IgD-negative memory B cell (primary cell): ENCODE results near the gene ZG16B. TPM values are rescaled to one million over a fixed set of nuclear protein-coding genes. Genes with fewer than 3 reads are reported as not detected.

Experiments used
- H3K27ac Mint-ChIP-seq, 3 donors: one replicate each; pipeline ENCODE4 v1.8.0; 2020 to 2022; ENCODE audit warnings: mild to moderate bottlenecking in 3 of 3, mixed read lengths in 3 of 3, moderate library complexity in 1 of 3
- H3K27me3 Mint-ChIP-seq: one replicate; pipeline ENCODE4 v1.8.0; 2021; ENCODE audit warnings: mixed read lengths
- H3K36me3 Mint-ChIP-seq: one replicate; pipeline ENCODE4 v1.8.0; 2020; ENCODE audit warnings: mild to moderate bottlenecking, mixed read lengths
- H3K4me1 Mint-ChIP-seq, 3 donors: one replicate each; pipeline ENCODE4 v1.8.0; 2020 to 2022; ENCODE audit warnings: mixed read lengths in 3 of 3, mild to moderate bottlenecking in 1 of 3
- H3K4me3 Mint-ChIP-seq, 4 donors: one replicate each; pipeline ENCODE4 v1.8.0; 2020 to 2022; ENCODE audit warnings: mild to moderate bottlenecking in 4 of 4, mixed read lengths in 4 of 4, moderate library complexity in 3 of 4
- H3K9me3 Mint-ChIP-seq, 3 donors: one replicate each; pipeline ENCODE4 v1.8.0; 2020 to 2021; ENCODE audit warnings: mixed read lengths in 3 of 3, mild to moderate bottlenecking in 1 of 3
- polyA plus RNA-seq: library from polyadenylated mRNA; unstranded; fragments of 300-500 nt; fragmentation: Illumina TruSeq; gene quantifications from one replicate; pipeline ENCODE4 v1.2.3, GENCODE V29; 2021

The ZG16B gene, protein sequence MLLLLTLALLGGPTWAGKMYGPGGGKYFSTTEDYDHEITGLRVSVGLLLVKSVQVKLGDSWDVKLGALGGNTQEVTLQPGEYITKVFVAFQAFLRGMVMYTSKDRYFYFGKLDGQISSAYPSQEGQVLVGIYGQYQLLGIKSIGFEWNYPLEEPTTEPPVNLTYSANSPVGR
- polyA plus RNA-seq = not detected

GRCh38 chr16:2829501-2830354 lies at the start of gene ZG16B:
TSS of gene ZG16B (plus strand) at chr16:2830303. CDS start at chr16:2830442, 139 bp downstream.
- peak within 1 kb of the TSS in 1 of 4 donors; percentile 20 for H3K4me3 Mint-ChIP-seq
- H3K36me3 Mint-ChIP-seq = no peaks in the 10 kb centered on the region
- H3K9me3 Mint-ChIP-seq = no peaks in the 10 kb centered on the region
- peaks cover 16% of the 10 kb centered on the region for H3K27me3 Mint-ChIP-seq
- H3K27ac Mint-ChIP-seq = no peak within 1 kb of the TSS
- no peaks in the 10 kb centered on the region for H3K4me1 Mint-ChIP-seq

- H3K4me1 Mint-ChIP-seq = peaks cover 7 to 10% (median 8%) of the 10 kb centered on the region in 3 donors
- peak overlapping the region in 1 of 4 donors; percentile 73 for H3K4me3 Mint-ChIP-seq
- peak overlapping the region in 1 of 3 donors; percentile 48 for H3K27ac Mint-ChIP-seq
- no peaks in the 10 kb centered on the region for H3K9me3 Mint-ChIP-seq
- H3K27me3 Mint-ChIP-seq = peaks cover 3% of the 10 kb centered on the region
- no peaks in the 10 kb centered on the region for H3K36me3 Mint-ChIP-seq
Observed at GRCh38 chr16:2782583-2783351, 47.3 kb upstream of the ZG16B start.

- H3K27ac Mint-ChIP-seq = peak overlapping the region in 2 of 3 donors; percentile 48 to 57
- no peaks in the 10 kb centered on the region for H3K36me3 Mint-ChIP-seq
- H3K27me3 Mint-ChIP-seq = peaks cover 5% of the 10 kb centered on the region
- H3K4me1 Mint-ChIP-seq = peaks cover 0 to 1% (median 0%) of the 10 kb centered on the region in 3 donors
- peak overlapping the region in 3 of 4 donors; percentile 12 to 52 (median 41) for H3K4me3 Mint-ChIP-seq
- H3K9me3 Mint-ChIP-seq = no peaks in the 10 kb centered on the region
Observed at GRCh38 chr16:2783581-2784357, 46.3 kb upstream of the ZG16B start.

GRCh38 chr16:2784358-2785100 lies 45.6 kb upstream of the ZG16B start:
- no peak overlapping the region for H3K27ac Mint-ChIP-seq

GRCh38 chr16:2785101-2785991 lies 44.8 kb upstream of the ZG16B start:
- no peak overlapping the region for H3K27ac Mint-ChIP-seq
- no peaks in the 10 kb centered on the region for H3K4me1 Mint-ChIP-seq
- peak overlapping the region; percentile 60 to 91 (median 71) for H3K4me3 Mint-ChIP-seq
- H3K9me3 Mint-ChIP-seq = no peaks in the 10 kb centered on the region
- H3K27me3 Mint-ChIP-seq = peaks cover 13% of the 10 kb centered on the region
- no peaks in the 10 kb centered on the region for H3K36me3 Mint-ChIP-seq

More at GRCh38 chr16:2784358-2785100, 45.6 kb upstream of the ZG16B start:
- H3K27me3 Mint-ChIP-seq = peaks cover 9% of the 10 kb centered on the region
- H3K4me3 Mint-ChIP-seq = peak overlapping the region; percentile 60 to 91 (median 74)
- no peaks in the 10 kb centered on the region for H3K4me1 Mint-ChIP-seq
- H3K9me3 Mint-ChIP-seq = no peaks in the 10 kb centered on the region
- H3K36me3 Mint-ChIP-seq = no peaks in the 10 kb centered on the region

GRCh38 chr16:2786061-2786825 lies 43.9 kb upstream of the ZG16B start:
- H3K4me1 Mint-ChIP-seq = no peaks in the 10 kb centered on the region
- H3K36me3 Mint-ChIP-seq = no peaks in the 10 kb centered on the region
- no peak overlapping the region for H3K27ac Mint-ChIP-seq
- peak overlapping the region in 3 of 4 donors; percentile 30 to 68 (median 38) for H3K4me3 Mint-ChIP-seq
- no peaks in the 10 kb centered on the region for H3K9me3 Mint-ChIP-seq
- peaks cover 14% of the 10 kb centered on the region for H3K27me3 Mint-ChIP-seq

- H3K4me1 Mint-ChIP-seq = no peaks in the 10 kb centered on the region
- no peak overlapping the region for H3K4me3 Mint-ChIP-seq
- H3K36me3 Mint-ChIP-seq = no peaks in the 10 kb centered on the region
- peaks cover 17% of the 10 kb centered on the region for H3K27me3 Mint-ChIP-seq
- H3K9me3 Mint-ChIP-seq = no peaks in the 10 kb centered on the region
- no peak overlapping the region for H3K27ac Mint-ChIP-seq
Observed at GRCh38 chr16:2786826-2787151, 43.3 kb upstream of the ZG16B start.

GRCh38 chr16:2787406-2787805 lies 42.7 kb upstream of the ZG16B start, which contains the start of gene PRSS33:
TSS of gene PRSS33 (minus strand) at chr16:2787560. CDS start at chr16:2786547, 1,013 bp downstream.
- peak within 1 kb of the TSS in 2 of 4 donors; percentile 54 to 68 for H3K4me3 Mint-ChIP-seq
- H3K27me3 Mint-ChIP-seq = peaks cover 21% of the 10 kb centered on the region
- no peak within 1 kb of the TSS for H3K27ac Mint-ChIP-seq

DNA sequence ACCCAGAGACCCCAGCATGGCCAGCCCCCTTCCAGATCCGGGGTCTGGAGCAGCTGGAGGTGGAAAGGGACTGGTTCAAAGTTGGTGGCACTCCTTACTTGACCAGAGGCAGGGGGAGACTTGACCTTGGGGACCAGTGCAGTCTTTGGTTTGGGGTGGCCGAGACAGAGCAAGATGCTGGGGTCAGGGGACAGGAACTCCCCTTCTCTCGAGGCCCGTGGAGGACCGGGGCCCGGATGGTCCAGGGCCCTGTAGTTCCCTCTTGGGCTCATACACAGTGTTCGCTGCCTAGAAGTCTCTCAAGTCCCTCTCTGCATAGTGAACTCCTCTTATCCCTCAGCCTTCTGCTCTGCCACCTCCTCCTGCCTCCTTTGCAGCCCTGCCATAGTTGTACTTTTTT lies 42.1 kb upstream of the ZG16B start:
- H3K9me3 Mint-ChIP-seq = no peaks in the 10 kb centered on the region
- H3K4me3 Mint-ChIP-seq = peak overlapping the region in 1 of 4 donors; percentile 54
- H3K36me3 Mint-ChIP-seq = no peaks in the 10 kb centered on the region
- H3K4me1 Mint-ChIP-seq = no peaks in the 10 kb centered on the region
- H3K27ac Mint-ChIP-seq = no peak overlapping the region
- peaks cover 21% of the 10 kb centered on the region for H3K27me3 Mint-ChIP-seq

More at GRCh38 chr16:2787406-2787805, 42.7 kb upstream of the ZG16B start, which contains the start of gene PRSS33:
- Mint-ChIP-seq H3K4me1 (no peaks in the 10 kb centered on the region), H3K36me3 (no peaks in the 10 kb centered on the region), H3K9me3 (no peaks in the 10 kb centered on the region)

DNA sequence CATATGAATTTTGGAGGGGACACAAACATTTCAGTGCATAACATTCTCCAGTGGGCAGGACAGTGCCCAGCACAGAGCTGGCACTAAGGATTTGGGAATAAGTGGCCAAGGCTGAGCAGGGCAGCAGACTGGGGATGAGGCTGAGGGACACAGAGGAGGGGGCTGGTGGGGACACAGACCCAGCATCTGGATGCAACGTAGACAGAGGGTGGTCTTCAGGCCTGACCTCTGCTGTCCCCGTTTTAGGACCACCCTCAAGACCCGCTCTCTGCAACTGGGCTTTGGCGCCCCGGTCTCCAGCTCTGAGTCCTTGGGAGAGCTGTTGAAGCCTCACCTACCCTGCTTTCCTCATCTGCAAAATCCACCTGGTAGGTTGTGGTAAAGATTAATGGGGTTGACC lies 39.5 kb upstream of the ZG16B start:
- Mint-ChIP-seq H3K27ac (no peak overlapping the region), H3K4me3 (no peak overlapping the region), H3K9me3 (no peaks in the 10 kb centered on the region), H3K27me3 (peaks cover 24% of the 10 kb centered on the region), H3K4me1 (no peaks in the 10 kb centered on the region), H3K36me3 (no peaks in the 10 kb centered on the region)

DNA sequence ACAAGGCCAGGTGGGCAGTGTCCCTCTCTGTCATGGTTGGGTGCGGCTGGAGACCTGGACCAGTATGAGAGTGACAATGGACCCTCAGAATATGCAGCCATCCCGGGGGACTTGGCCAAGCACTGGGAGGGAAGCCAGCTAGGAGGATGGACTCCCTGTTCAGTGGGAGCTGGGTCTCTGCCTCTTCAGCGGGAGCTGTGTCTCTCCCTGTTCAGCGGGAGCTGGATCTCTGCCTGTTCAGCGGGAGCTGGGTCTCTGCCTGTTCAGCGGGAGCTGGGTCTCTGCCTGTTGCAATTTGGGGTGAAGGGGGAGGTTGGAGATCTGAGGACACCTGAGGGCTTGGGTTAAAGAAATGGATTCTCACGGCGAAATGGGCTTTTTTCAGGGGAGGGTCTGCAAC lies 38.9 kb upstream of the ZG16B start:
- no peaks in the 10 kb centered on the region for H3K36me3 Mint-ChIP-seq
- H3K27ac Mint-ChIP-seq = no peak overlapping the region
- H3K4me1 Mint-ChIP-seq = no peaks in the 10 kb centered on the region
- no peak overlapping the region for H3K4me3 Mint-ChIP-seq
- no peaks in the 10 kb centered on the region for H3K9me3 Mint-ChIP-seq
- peaks cover 25% of the 10 kb centered on the region for H3K27me3 Mint-ChIP-seq

DNA sequence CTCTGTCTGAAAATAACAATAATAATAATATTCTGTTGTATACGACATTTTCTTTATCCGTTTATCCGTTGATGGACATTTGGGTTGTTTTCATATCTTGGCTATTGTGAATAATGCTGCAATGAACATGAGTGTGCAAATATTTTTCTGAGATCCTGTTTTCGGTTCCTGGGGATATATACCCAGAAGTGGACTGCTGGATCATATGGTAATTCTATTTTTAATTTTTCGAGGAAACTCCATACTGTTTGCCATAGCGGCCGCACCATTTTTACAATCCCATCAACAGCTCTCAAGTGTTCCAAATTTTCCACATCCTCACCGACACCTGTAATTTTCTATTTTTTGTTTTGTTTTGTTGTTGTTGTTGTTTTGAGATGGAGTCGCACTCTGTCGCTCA lies 37.2 kb upstream of the ZG16B start:
- no peaks in the 10 kb centered on the region for H3K36me3 Mint-ChIP-seq
- H3K4me3 Mint-ChIP-seq = no peak overlapping the region
- H3K27ac Mint-ChIP-seq = no peak overlapping the region
- H3K9me3 Mint-ChIP-seq = no peaks in the 10 kb centered on the region
- peaks cover 29% of the 10 kb centered on the region for H3K27me3 Mint-ChIP-seq
- H3K4me1 Mint-ChIP-seq = no peaks in the 10 kb centered on the region
